Measurements from ENCODE around the gene MLXIP.
"Not testable (repeated sequence)": the region's sequence is repeated elsewhere in the genome, so short reads cannot be mapped to it uniquely, and the experiment has no call there.

Gene MLXIP

DNA sequence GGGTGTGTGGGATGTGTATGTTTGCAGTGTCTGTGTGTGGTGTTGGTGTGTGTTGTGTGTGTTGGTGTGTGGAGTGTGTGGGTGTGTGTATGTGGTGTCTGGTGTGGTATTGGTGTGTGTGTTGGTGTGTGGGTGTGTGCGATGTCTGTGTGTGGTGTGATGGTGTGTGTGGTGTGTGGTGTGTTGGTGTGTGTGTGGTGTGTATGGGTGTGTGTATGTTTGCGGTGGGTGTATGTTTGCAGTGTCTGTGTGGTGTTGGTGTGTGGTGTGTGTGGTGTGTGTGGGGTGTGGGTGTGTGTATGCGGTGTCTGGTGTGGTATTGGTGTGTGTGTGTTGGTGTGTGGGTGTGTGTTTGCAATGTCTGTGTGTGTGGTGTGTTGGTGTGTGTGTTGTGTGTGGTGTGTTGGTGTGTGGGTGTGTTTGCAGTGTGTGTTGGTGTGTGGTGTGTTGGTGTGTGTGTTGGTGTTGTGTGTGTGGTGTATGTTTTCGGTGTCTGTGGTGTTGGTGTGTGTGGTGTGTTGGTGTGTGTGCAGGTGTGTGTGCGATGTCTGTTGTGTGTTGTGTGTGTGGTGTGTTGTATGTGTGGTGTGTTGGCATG lies 15.7 kb downstream of the MLXIP start:
- Mint-ChIP-seq H3K4me1 (peaks cover 30% of the 10 kb centered on the region), H3K36me3 (ENCODE audit: low read depth) (peaks cover 10% of the 10 kb centered on the region), H3K27me3 (no peaks in the 10 kb centered on the region), H3K4me3 (no peak overlapping the region), H3K27ac (no peak overlapping the region), H3K9me3 (no peaks in the 10 kb centered on the region)
- no peak for ATAC-seq
- DNase-seq = no peak

DNA sequence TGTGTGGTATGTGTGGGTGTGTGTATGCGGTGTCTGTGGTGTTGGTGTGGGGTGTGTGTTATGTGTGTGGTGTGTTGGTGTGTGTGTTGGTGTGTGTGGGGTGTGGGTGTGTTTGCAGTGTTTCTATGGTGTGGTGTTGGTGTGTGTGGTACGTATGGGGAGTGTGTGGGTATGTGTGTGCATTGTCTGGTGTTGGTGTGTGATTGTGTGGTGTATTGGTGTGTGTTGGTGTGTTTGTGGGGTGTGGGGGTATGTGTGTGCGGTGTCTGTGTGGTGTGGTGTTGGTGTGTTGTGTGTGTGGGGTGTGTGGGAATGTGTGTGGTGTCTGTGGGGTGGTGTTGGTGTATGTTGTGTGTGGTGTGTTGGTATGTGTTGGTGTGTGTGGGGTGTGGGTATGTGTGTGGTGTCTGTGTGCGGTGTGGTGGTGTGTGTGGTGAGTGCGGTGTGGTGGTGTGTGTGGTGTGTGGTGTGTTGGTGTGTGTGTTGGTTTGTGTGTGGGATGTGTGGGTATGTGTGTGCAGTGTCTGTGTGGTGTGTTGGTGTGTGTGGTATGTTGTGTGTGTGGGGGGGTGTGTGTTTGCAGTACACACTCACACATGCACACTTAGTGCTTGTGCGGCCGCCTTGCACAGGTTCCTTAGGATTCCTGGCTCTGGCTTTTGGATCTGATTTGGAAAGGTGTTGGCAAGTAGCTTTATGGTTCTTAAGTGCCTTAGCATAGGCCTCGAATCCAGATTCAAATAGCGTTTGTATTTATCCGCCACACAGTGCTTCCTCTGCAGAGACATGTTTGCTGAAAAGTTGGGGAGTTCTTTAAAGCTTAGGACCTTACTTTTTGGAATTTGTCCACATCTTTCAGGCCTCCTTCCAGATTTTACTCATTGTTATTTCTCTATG lies 16.4 kb downstream of the MLXIP start:
- DNase-seq = no peak
- no peak overlapping the region for H3K4me3 Mint-ChIP-seq
- H3K9me3 Mint-ChIP-seq = no peaks in the 10 kb centered on the region
- peaks cover 37% of the 10 kb centered on the region for H3K4me1 Mint-ChIP-seq
- no peaks in the 10 kb centered on the region for H3K27me3 Mint-ChIP-seq
- H3K36me3 Mint-ChIP-seq (ENCODE audit: low read depth) = peaks cover 10% of the 10 kb centered on the region
- H3K27ac Mint-ChIP-seq = no peak overlapping the region
- no peak for ATAC-seq

GRCh38 chr12:122096014-122096413 lies 17.5 kb downstream of the MLXIP start:
- ATAC-seq (no peak), DNase-seq (no peak)
- H3K27ac Mint-ChIP-seq = peak overlapping the region; percentile 16
- peaks cover 47% of the 10 kb centered on the region for H3K4me1 Mint-ChIP-seq
- H3K36me3 Mint-ChIP-seq (ENCODE audit: low read depth) = peaks cover 6% of the 10 kb centered on the region
- H3K9me3 Mint-ChIP-seq = no peaks in the 10 kb centered on the region
- H3K4me3 Mint-ChIP-seq = no peak overlapping the region
- H3K27me3 Mint-ChIP-seq = no peaks in the 10 kb centered on the region

- H3K4me3 Mint-ChIP-seq = no peak overlapping the region
- ATAC-seq (no peak), DNase-seq (no peak)
- peak overlapping the region; percentile 16 for H3K27ac Mint-ChIP-seq
- H3K36me3 Mint-ChIP-seq (ENCODE audit: low read depth) = peaks cover 1% of the 10 kb centered on the region
- H3K27me3 Mint-ChIP-seq = no peaks in the 10 kb centered on the region
- H3K4me1 Mint-ChIP-seq = peaks cover 53% of the 10 kb centered on the region
- no peaks in the 10 kb centered on the region for H3K9me3 Mint-ChIP-seq
Observed at GRCh38 chr12:122096591-122097149, 18.1 kb downstream of the MLXIP start.

- ATAC-seq (no peak), DNase-seq (no peak)
- Mint-ChIP-seq H3K9me3 (no peaks in the 10 kb centered on the region), H3K4me1 (peaks cover 59% of the 10 kb centered on the region), H3K36me3 (ENCODE audit: low read depth) (peaks cover 4% of the 10 kb centered on the region), H3K4me3 (no peak overlapping the region), H3K27me3 (no peaks in the 10 kb centered on the region), H3K27ac (peak overlapping the region; percentile 53)
Observed at GRCh38 chr12:122097584-122097926, 19.0 kb downstream of the MLXIP start.

DNA sequence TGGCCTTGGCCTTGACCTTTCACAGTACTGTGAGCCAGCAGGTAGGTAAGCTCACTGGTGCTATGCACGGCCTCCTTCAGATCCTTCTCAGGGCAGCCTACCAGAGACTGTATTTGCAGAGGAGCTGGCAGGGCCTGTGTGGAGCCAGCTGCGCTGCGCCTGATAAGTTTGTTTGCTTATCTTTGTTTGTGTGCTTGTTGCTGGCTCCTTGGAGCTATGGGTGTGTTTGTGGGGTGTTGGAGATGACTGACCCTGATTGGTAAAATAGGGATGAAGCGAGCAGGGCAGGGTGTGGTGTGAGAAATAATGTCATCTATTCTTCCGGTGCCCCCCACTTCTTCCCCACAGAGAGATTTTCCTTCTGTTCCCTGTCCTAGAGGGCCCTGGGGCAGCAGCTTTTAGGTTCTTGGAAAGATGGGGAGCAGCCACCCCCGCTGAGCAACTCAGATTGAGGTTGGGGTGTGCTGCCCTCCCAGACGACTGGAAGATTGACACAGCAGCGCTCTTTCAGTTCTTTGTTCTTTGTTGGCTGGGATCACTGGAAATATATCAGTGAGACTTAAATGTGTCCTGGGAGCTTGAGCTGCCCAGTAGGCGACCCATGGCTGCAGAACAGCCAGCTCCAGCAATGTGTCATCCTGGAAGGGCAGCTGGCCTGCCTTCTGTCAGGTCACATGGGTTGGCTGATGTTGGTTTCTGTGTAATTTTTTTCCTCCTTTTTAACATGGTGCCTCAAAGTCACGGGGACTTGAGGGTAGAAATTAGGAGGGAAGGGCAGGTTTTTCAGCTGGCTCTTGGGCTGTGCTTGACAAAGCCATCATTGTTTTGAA lies 19.6 kb downstream of the MLXIP start:
- Mint-ChIP-seq H3K4me3 (peak overlapping the region; percentile 1), H3K27me3 (no peaks in the 10 kb centered on the region), H3K9me3 (no peaks in the 10 kb centered on the region), H3K36me3 (ENCODE audit: low read depth) (peaks cover 4% of the 10 kb centered on the region), H3K27ac (peak overlapping the region; percentile 53), H3K4me1 (peaks cover 61% of the 10 kb centered on the region)
- DNase-seq (no peak), ATAC-seq (no peak)

DNA sequence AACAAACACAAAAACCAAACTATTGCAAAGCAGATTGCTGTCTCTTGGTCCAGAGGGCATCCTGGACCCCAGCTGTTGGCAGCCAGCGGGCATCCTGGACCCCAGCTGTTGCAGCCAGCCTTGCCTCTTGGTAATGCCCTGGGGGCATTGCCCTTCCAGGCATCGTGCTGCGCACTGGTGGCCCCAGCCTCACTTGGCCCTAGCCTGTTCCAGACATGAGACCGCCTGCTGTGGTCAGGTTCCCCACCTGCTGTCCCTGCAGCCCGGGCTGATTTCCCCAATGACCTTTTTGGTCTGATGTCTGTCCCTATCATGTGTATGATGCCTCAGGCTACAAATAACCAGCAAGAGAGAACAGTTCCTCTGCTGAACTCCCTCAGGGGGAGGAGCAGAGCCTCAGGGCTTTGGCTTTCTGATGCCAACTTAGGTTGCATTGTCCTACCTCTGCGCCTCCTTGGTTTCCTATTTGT lies 20.8 kb downstream of the MLXIP start:
- Mint-ChIP-seq H3K4me1 (peaks cover 69% of the 10 kb centered on the region), H3K9me3 (no peaks in the 10 kb centered on the region), H3K27me3 (no peaks in the 10 kb centered on the region), H3K27ac (peak overlapping the region; percentile 63), H3K4me3 (no peak overlapping the region), H3K36me3 (ENCODE audit: low read depth) (peaks cover 4% of the 10 kb centered on the region)
- ATAC-seq (no peak), DNase-seq (no peak)

DNA sequence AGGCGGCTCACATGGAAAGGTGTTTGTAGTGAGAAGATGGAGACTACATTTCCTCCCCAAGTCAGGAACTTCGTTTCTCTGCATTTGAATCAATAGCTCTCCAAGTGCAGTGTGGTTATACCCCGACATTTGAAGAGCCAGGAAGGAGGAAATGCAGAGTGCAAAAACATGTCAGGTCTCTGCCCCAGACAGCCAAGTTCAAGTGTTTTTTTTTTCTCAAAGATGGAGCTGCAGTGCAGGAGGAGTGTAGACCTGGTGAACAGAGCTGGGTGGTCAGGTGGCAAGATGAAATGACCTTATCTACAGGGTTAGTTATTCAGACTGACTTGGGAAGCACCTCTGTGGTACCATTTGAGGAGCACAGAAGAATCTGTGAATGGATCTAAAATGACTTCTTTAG lies 21.3 kb downstream of the MLXIP start:
- Mint-ChIP-seq H3K27ac (peak overlapping the region; percentile 63), H3K27me3 (no peaks in the 10 kb centered on the region), H3K9me3 (no peaks in the 10 kb centered on the region), H3K36me3 (ENCODE audit: low read depth) (peaks cover 4% of the 10 kb centered on the region), H3K4me1 (peaks cover 74% of the 10 kb centered on the region), H3K4me3 (no peak overlapping the region)
- ATAC-seq (peak; percentile 21), DNase-seq (no peak)

DNA sequence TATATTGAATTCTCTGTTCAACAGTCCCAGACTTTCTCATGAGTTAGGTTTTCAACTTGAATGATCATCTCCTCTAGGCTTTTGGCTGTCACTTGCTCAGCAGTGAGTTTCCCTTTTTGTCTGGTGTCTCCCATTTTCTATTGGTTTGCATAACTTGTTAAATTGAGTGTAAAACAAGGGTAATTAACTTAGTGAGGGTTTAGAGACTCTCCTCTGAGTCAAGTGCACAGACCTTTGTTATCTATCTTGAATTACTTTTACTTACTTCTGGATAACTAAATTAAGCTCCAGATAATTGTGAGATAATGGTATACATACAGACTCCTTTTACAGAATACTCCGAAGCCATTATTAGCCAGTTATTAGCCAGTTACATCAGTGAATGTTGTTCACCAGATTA lies 22.0 kb downstream of the MLXIP start:
- no peak overlapping the region for H3K27ac Mint-ChIP-seq
- H3K36me3 Mint-ChIP-seq (ENCODE audit: low read depth) = peaks cover 4% of the 10 kb centered on the region

GRCh38 chr12:122102331-122102730 lies 23.8 kb downstream of the MLXIP start:
- H3K4me1 Mint-ChIP-seq = peaks cover 86% of the 10 kb centered on the region

More for the DNA sequence above, 22.0 kb downstream of the MLXIP start:
- DNase-seq (no peak), ATAC-seq (no peak)
- Mint-ChIP-seq H3K4me3 (no peak overlapping the region), H3K4me1 (peaks cover 81% of the 10 kb centered on the region), H3K27me3 (no peaks in the 10 kb centered on the region), H3K9me3 (no peaks in the 10 kb centered on the region)

GRCh38 chr12:122104844-122105243 lies 26.3 kb downstream of the MLXIP start:
- Mint-ChIP-seq H3K36me3 (ENCODE audit: low read depth) (peaks cover 11% of the 10 kb centered on the region), H3K4me1 (peaks cover 88% of the 10 kb centered on the region), H3K4me3 (peak overlapping the region; percentile 53), H3K9me3 (no peaks in the 10 kb centered on the region), H3K27ac (peak overlapping the region; percentile 88), H3K27me3 (no peaks in the 10 kb centered on the region)
- DNase-seq (peak; percentile 67), ATAC-seq (peak; percentile 79)

More at GRCh38 chr12:122102331-122102730, 23.8 kb downstream of the MLXIP start:
- no peak overlapping the region for H3K27ac Mint-ChIP-seq
- no peaks in the 10 kb centered on the region for H3K9me3 Mint-ChIP-seq
- no peaks in the 10 kb centered on the region for H3K27me3 Mint-ChIP-seq
- no peak for DNase-seq
- no peak for ATAC-seq
- H3K36me3 Mint-ChIP-seq (ENCODE audit: low read depth) = peaks cover 6% of the 10 kb centered on the region
- no peak overlapping the region for H3K4me3 Mint-ChIP-seq

GRCh38 chr12:122105496-122105895 lies 26.9 kb downstream of the MLXIP start:
- peak overlapping the region; percentile 88 for H3K27ac Mint-ChIP-seq
- peaks cover 13% of the 10 kb centered on the region for H3K36me3 Mint-ChIP-seq (ENCODE audit: low read depth)
- not testable (repeated sequence) for DNase-seq, ATAC-seq, H3K9me3 Mint-ChIP-seq, H3K27me3 Mint-ChIP-seq
- peak overlapping the region; percentile 54 for H3K4me3 Mint-ChIP-seq
- peaks cover 86% of the 10 kb centered on the region for H3K4me1 Mint-ChIP-seq

DNA sequence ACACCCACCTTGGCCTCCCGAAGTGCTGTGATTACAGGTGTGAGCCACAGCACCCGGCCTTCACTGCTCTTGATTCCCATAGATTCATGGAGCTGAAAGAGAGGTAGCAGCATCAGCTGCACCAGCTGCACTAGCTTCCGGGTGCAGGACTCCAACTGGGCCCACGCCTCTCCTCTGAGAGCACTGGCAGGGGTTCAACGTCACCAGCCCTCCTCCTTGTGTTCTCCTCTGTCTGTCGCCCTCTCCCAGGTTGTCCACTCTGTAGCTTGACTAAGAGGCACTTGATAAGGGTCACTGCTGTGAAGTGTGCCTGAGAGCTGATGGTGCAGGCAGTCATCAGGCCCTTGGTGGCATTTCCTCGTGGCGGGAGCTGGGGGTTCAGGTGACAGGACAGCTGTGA lies 28.3 kb downstream of the MLXIP start:
- Mint-ChIP-seq H3K4me1 (peaks cover 84% of the 10 kb centered on the region), H3K9me3 (no peaks in the 10 kb centered on the region)
- ATAC-seq = no peak

DNA sequence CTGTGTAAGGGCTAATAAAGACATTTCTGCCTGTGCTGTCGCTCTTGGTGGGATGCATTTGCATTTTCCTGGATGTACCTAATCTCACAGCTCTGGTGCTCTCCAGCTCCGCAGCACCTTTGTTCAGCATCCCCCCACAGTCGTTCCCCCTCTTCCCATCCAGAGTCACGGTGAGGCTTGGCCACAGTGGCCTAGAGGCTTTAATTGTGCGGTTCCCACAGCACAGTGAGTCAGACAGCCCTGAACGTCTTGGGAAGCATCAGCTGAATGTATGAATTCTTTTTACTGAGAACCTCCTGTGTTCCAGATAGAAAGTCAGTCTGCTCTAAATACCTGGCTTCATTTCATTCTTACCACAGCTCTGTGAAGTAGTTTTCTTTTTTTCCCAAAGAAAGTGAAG lies 28.7 kb downstream of the MLXIP start:
- ATAC-seq = no peak
- no peak for DNase-seq
- Mint-ChIP-seq H3K4me1 (peaks cover 86% of the 10 kb centered on the region), H3K9me3 (no peaks in the 10 kb centered on the region), H3K4me3 (no peak overlapping the region), H3K27ac (peak overlapping the region; percentile 97), H3K36me3 (ENCODE audit: low read depth) (peaks cover 11% of the 10 kb centered on the region), H3K27me3 (no peaks in the 10 kb centered on the region)

More for the DNA sequence above, 28.3 kb downstream of the MLXIP start:
- Mint-ChIP-seq H3K36me3 (ENCODE audit: low read depth) (peaks cover 12% of the 10 kb centered on the region), H3K27me3 (no peaks in the 10 kb centered on the region), H3K4me3 (no peak overlapping the region), H3K27ac (peak overlapping the region; percentile 56)
- DNase-seq = no peak

Data from activated naive CD8-positive, alpha-beta T cell treated with anti-CD3 and anti-CD28 coated beads, Interleukin-2, amount 50 U/mL, for 24 hours (primary cell).